ENCODE data around the gene VAT1L.

VAT1L gene

GRCh38 chr16:77834635-77835540 lies 46.5 kb downstream of the VAT1L start:
- no peak for DNase-seq (ENCODE audit: low read depth)

- no peak for DNase-seq (ENCODE audit: low read depth)
Observed at GRCh38 chr16:77836801-77837200, 48.4 kb downstream of the VAT1L start.

- no peak for DNase-seq (ENCODE audit: low read depth)
Observed at GRCh38 chr16:77838597-77839255, 50.4 kb downstream of the VAT1L start.

GRCh38 chr16:77840093-77840492 lies 51.7 kb downstream of the VAT1L start:
- DNase-seq (ENCODE audit: low read depth), result no peak

GRCh38 chr16:77840673-77841501 lies 52.5 kb downstream of the VAT1L start:
- DNase-seq (ENCODE audit: low read depth), result no peak

GRCh38 chr16:77841502-77841763 lies 53.1 kb downstream of the VAT1L start:
- no peak for DNase-seq (ENCODE audit: low read depth)

- no peak for DNase-seq (ENCODE audit: low read depth)
Observed at GRCh38 chr16:77842468-77842867, 54.1 kb downstream of the VAT1L start.

GRCh38 chr16:77843405-77843804 lies 55.0 kb downstream of the VAT1L start:
- no peak for DNase-seq (ENCODE audit: low read depth)

GRCh38 chr16:77844801-77845200 lies 56.4 kb downstream of the VAT1L start:
- DNase-seq (ENCODE audit: low read depth), result no peak

- no peak for DNase-seq (ENCODE audit: low read depth)
Observed at GRCh38 chr16:77849646-77850258, 61.4 kb downstream of the VAT1L start.

GRCh38 chr16:77850636-77851333 lies 62.4 kb downstream of the VAT1L start:
- DNase-seq (ENCODE audit: low read depth), result no peak

GRCh38 chr16:77853161-77853560 lies 64.8 kb downstream of the VAT1L start:
- DNase-seq (ENCODE audit: low read depth), result no peak

- DNase-seq (ENCODE audit: low read depth), result no peak
Observed at GRCh38 chr16:77856438-77857160, 68.2 kb downstream of the VAT1L start.

GRCh38 chr16:77858060-77858459 lies 69.7 kb downstream of the VAT1L start:
- no peak for DNase-seq (ENCODE audit: low read depth)

GRCh38 chr16:77859493-77860232 lies 71.3 kb downstream of the VAT1L start:
- DNase-seq (ENCODE audit: low read depth), result no peak

- DNase-seq (ENCODE audit: low read depth), result no peak
Observed at GRCh38 chr16:77860953-77861352, 72.6 kb downstream of the VAT1L start.

- DNase-seq (ENCODE audit: low read depth), result no peak
Observed at GRCh38 chr16:77863250-77863649, 74.9 kb downstream of the VAT1L start.

- DNase-seq (ENCODE audit: low read depth), result no peak
Observed at GRCh38 chr16:77866752-77867151, 78.4 kb downstream of the VAT1L start.

- DNase-seq (ENCODE audit: low read depth), result no peak
Observed at GRCh38 chr16:77868052-77868451, 79.7 kb downstream of the VAT1L start.

- DNase-seq (ENCODE audit: low read depth), result no peak
Observed at GRCh38 chr16:77868478-77868877, 80.1 kb downstream of the VAT1L start.
